B cell (primary cell): ENCODE data around the gene CUL1. TPM values are rescaled to one million over a fixed set of nuclear protein-coding genes. Genes with fewer than 3 reads are reported as not detected.

Source experiments
- ATAC-seq: fragments of 200-7000 bp; cut with Tn5 transposase; one replicate; pipeline ENCODE4 v1.10.0; 2021; ENCODE audit warnings: low read depth, mild to moderate bottlenecking, moderate number of reproducible peaks, moderate library complexity
- CTCF ChIA-PET: fragments of 350-600 bp; sonication (Branson Sonifier 250); formaldehyde crosslinking; loops from one replicate; lab custom pipeline; 2021; ENCODE audit warnings: antibody characterized with exemption, inconsistent platforms; lab: Charles Lee
- POLR2A ChIA-PET: fragments of 350-600 bp; sonication (Branson Sonifier 250); formaldehyde crosslinking; loops from one replicate; lab custom pipeline; 2021; ENCODE audit warnings: antibody characterized with exemption; lab: Charles Lee
- DNase-seq: peaks from one replicate; pipeline ENCODE4 v3.0.0; 2013
- H2AFZ ChIP-seq: 2 replicates; pipeline ENCODE4 v1.6.1; 2012; ENCODE audit warnings: mild to moderate bottlenecking, low read depth, low read length; ENCODE audit not compliant: insufficient read depth, poor library complexity, severe bottlenecking
- H3K27ac ChIP-seq, 2 donors: 1 replicate in 1 of 2; 2 replicates in 1 of 2; pipeline ENCODE4 v1.5.1; 2012 to 2013; ENCODE audit warnings: low read length in 2 of 2, mild to moderate bottlenecking in 2 of 2, moderate library complexity in 1 of 2
- H3K27me3 ChIP-seq, 4 experiments: fragments of 200-600 bp in 1 of 4; sonication (generic) in 1 of 4; replicated peaks in 1 of 4; 1 replicate in 2 of 4; 2 replicates in 2 of 4; pipeline versions ENCODE4 v1.6.1 to v1.7.0; 2013 to 2016; ENCODE audit warnings: low read length in 3 of 4, mild to moderate bottlenecking in 2 of 4, mixed read lengths in 1 of 4, moderate library complexity in 1 of 4; ENCODE audit not compliant: insufficient read depth in 4 of 4, control insufficient read depth in 3 of 4; ENCODE audit errors: control extremely low read depth in 1 of 4
- H3K36me3 ChIP-seq, 2 experiments: replicated peaks in 1 of 2; 1 replicate in 1 of 2; 2 replicates in 1 of 2; pipeline versions ENCODE4 v1.6.1 to v1.7.1; 2013; ENCODE audit warnings: low read length in 1 of 2; ENCODE audit not compliant: insufficient read depth in 2 of 2, control insufficient read depth in 1 of 2; ENCODE audit errors: control extremely low read depth in 1 of 2, extremely low read depth in 1 of 2
- H3K4me1 ChIP-seq, 2 donors: fragments of 200-600 bp in 1 of 2; sonication (generic) in 1 of 2; 1 replicate in 1 of 2; 2 replicates in 1 of 2; pipeline versions ENCODE4 v1.5.1 to v1.6.1; 2013 to 2017; ENCODE audit warnings: low read length in 2 of 2; ENCODE audit not compliant: control insufficient read depth in 2 of 2, insufficient read depth in 2 of 2
- H3K4me2 ChIP-seq: replicated peaks from 2 replicates; pipeline ENCODE3; 2012; ENCODE audit warnings: mild to moderate bottlenecking, low read depth, low read length; ENCODE audit not compliant: poor library complexity, severe bottlenecking
- H3K4me3 ChIP-seq, 5 experiments: fragments of 200-600 bp in 1 of 5; sonication (generic) in 1 of 5; 1 replicate in 3 of 5; 2 replicates in 2 of 5; pipeline versions ENCODE4 v1.5.1 to v1.7.0; 2011 to 2016; ENCODE audit warnings: low read length in 4 of 5, mild to moderate bottlenecking in 4 of 5, low read depth in 2 of 5, control low read depth in 1 of 5, moderate library complexity in 1 of 5; ENCODE audit not compliant: insufficient read depth in 1 of 5; ENCODE audit errors: control extremely low read depth in 1 of 5, extremely low read depth in 1 of 5
- H3K79me2 ChIP-seq: fragments of 200-600 bp; sonication (generic); one replicate; pipeline ENCODE4 v1.6.0; 2016; ENCODE audit warnings: low read length; ENCODE audit not compliant: control insufficient read depth, insufficient read depth
- H3K9ac ChIP-seq: fragments of 200-600 bp; sonication (generic); 2 replicates; pipeline ENCODE4 v1.6.1; 2017; ENCODE audit warnings: mild to moderate bottlenecking, low read length, moderate library complexity
- H3K9me3 ChIP-seq, 3 donors: one replicate each; pipeline versions ENCODE4 v1.6.1 to v1.7.1; 2013; ENCODE audit warnings: low read length in 2 of 3; ENCODE audit not compliant: control insufficient read depth in 2 of 3, insufficient read depth in 1 of 3; ENCODE audit errors: control extremely low read depth in 1 of 3
- H4K20me1 ChIP-seq: 2 replicates; pipeline ENCODE4 v1.6.0; 2012; ENCODE audit warnings: mild to moderate bottlenecking, low read length; ENCODE audit not compliant: insufficient read depth, control insufficient read depth, poor library complexity, severe bottlenecking
- H3K27ac Mint-ChIP-seq: one replicate; pipeline ENCODE4 v1.8.0; 2021; ENCODE audit warnings: mixed read lengths
- H3K27me3 Mint-ChIP-seq: one replicate; pipeline ENCODE4 v1.8.0; 2021; ENCODE audit warnings: mixed read lengths
- H3K4me1 Mint-ChIP-seq: one replicate; pipeline ENCODE4 v1.8.0; 2021; ENCODE audit warnings: mixed read lengths
- H3K4me3 Mint-ChIP-seq: one replicate; pipeline ENCODE4 v1.8.0; 2021; ENCODE audit warnings: mixed read lengths
- H3K9me3 Mint-ChIP-seq: one replicate; pipeline ENCODE4 v1.8.0; 2022; ENCODE audit warnings: mixed read lengths; ENCODE audit not compliant: insufficient read depth
- CTCF ChIP-seq: fragments of 200-600 bp; IDR thresholded peaks from one replicate; pipeline ENCODE4 v1.8.0; 2022; ENCODE audit warnings: antibody characterized with exemption, mild to moderate bottlenecking
- EZH2 ChIP-seq: IDR thresholded peaks from 2 replicates; pipeline ENCODE4 v1.6.1; 2012; ENCODE audit warnings: borderline replicate concordance, low read depth, mild to moderate bottlenecking, moderate library complexity, low read length; ENCODE audit not compliant: insufficient read depth, poor library complexity, severe bottlenecking
- WGBS: methylation state at CpG from one replicate; pipeline ENCODE4 v1.1.5; 2013; ENCODE audit warnings: missing lambda C conversion rate; ENCODE audit not compliant: insufficient coverage; 5-methylcytosine and 5-hydroxymethylcytosine counted together
- intact Hi-C: fragments of 100-400 bp; cut with micrococcal nuclease; formaldehyde crosslinking; loops from one replicate; pipeline ENCODE4 v1.10.0; 2022
- polyA plus RNA-seq: library from polyadenylated mRNA; depleted of rRNA; stranded (reverse); fragments of >200 nt; gene quantifications from 2 replicates; pipeline ENCODE4 v1.2.3, GENCODE V29; 2012
- total RNA-seq, 2 donors: library from RNA; stranded (reverse); fragments of 120-200 nt in 1 of 2; gene quantifications; 1 replicate in 1 of 2; 2 replicates in 1 of 2; pipeline versions ENCODE4 v1.2.3 to v1.2.4, GENCODE V29; 2013 to 2022

CUL1 gene
- total and polyA plus RNA-seq, 2 donors (not counting 1 experiment from before 2014, with no cell fraction given): 26.9 to 51.1 TPM

DNA sequence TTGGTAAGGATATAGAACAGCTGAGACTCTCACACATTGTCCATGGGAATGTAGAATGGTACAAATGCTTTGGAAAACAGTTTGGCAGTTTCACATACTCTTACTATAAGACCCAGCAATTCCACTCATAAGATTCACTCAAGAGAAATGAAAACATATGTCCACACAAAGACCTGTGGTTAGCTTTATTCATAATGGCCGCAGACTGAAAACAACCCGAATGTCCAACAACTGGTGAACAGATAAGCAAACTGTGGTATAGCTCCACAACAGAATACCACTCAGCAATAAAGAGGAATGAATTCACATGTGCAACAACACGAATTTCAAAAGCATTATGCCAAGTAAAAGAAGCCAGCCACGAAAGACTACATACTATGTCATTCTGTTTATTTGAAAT lies 33.5 kb upstream of the CUL1 start:
- ChIA-PET POLR2A (no interaction called here), CTCF (no interaction called here)
- Histone ChIP-seq H3K79me2 (no peaks in the 10 kb centered on the region), H4K20me1 (no peaks in the 10 kb centered on the region), H3K4me2 (no peak overlapping the region), H3K27ac (no peak overlapping the region), H3K9me3 (no peaks in the 10 kb centered on the region), H3K4me1 (no peaks in the 10 kb centered on the region), H3K9ac (no peak overlapping the region), H3K36me3 (no peaks in the 10 kb centered on the region), H3K4me3 (no peak overlapping the region), H3K27me3 (no peaks in the 10 kb centered on the region), H2AFZ (no peak overlapping the region)
- DNase-seq: no peak
- ATAC-seq: no peak
- peaks cover 5% of the 10 kb centered on the region for H3K27me3 Mint-ChIP-seq
- no peaks in the 10 kb centered on the region for H3K4me1 Mint-ChIP-seq
- peaks cover 3% of the 10 kb centered on the region for H3K9me3 Mint-ChIP-seq
- no peak overlapping the region for H3K27ac Mint-ChIP-seq
- intact Hi-C loops: no loop called here
- 100% methylated on average over 1 of the region's 4 CpGs for WGBS
- H3K4me3 Mint-ChIP-seq: no peak overlapping the region
- TF ChIP-seq EZH2 (no peak), CTCF (no peak)

DNA sequence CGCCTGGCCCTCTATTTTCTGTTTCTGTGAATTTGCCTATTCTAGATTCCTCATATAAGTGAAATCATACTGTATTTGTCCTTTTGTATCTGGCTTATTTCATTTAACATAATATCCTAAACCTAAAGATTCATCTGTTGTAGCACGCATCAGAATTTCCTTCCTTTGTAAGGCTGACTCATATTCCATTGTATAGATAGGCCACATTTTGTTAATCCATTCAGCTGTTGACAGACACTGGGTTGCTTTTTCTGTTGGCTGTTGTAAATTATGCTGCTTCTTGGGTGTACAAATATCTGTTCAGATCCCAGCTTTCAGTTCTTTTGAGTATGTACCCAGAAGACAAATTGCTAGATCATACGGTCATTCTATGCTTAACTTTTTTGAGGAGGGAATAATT lies 28.8 kb upstream of the CUL1 start:
- WGBS: no CpG with 5 or more reads among the region's 3 CpGs
- no peak for DNase-seq
- Histone ChIP-seq H3K79me2 (no peaks in the 10 kb centered on the region), H3K4me2 (no peak overlapping the region), H3K9ac (no peak overlapping the region), H3K9me3 (peaks cover 0 to 6% (median 0%) of the 10 kb centered on the region in 3 donors), H3K27me3 (peaks cover 0 to 3% (median under 1%) of the 10 kb centered on the region in 4 experiments), H3K27ac (no peak overlapping the region), H2AFZ (no peak overlapping the region), H3K4me1 (no peaks in the 10 kb centered on the region), H3K36me3 (no peaks in the 10 kb centered on the region), H3K4me3 (no peak overlapping the region), H4K20me1 (no peaks in the 10 kb centered on the region)
- H3K27me3 Mint-ChIP-seq: peaks cover 10% of the 10 kb centered on the region
- TF ChIP-seq CTCF: no peak
- no peak for TF ChIP-seq EZH2
- ChIA-PET CTCF (no interaction called here), POLR2A (no interaction called here)
- H3K4me3 Mint-ChIP-seq: no peak overlapping the region
- no peak for ATAC-seq
- no peak overlapping the region for H3K27ac Mint-ChIP-seq
- H3K4me1 Mint-ChIP-seq: no peaks in the 10 kb centered on the region
- peaks cover 5% of the 10 kb centered on the region for H3K9me3 Mint-ChIP-seq
- intact Hi-C loops: no loop called here
